Measurements from ENCODE around the gene CD209. TPM values are rescaled to one million over a fixed set of nuclear protein-coding genes. Genes with fewer than 3 reads are reported as not detected.

Gene CD209
- polyA plus RNA-seq, 1 donor from 2014 or later, result not detected

DNA sequence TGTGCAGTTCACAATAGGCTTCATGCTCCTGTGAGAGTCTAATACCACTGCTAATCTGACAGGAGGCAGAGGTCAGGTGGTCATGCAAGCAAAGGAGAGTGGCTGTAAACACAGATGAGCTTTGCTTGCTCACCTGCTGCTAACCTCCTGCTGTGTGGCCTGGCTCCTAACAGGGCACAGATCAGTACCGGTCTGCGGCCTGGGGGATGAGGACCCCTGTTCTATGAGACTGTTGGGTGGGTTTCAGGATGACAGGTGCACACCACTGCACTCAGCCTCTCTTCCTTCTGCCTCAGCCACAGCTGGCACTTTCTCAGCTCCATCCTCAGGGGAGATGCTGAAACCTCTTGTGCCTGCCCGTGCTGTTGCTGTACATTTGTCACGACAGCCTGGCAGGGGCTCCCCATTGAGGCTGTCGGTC, 25.1 kb downstream of the CD209 start:
- H3K36me3 ChIP-seq (ENCODE audit: insufficient read depth, low read length), result no peaks in the 10 kb centered on the region
- no peaks in the 10 kb centered on the region for H3K9me3 ChIP-seq (ENCODE audit: low read length)
- no peaks in the 10 kb centered on the region for H3K9me2 ChIP-seq (ENCODE audit: insufficient read depth, low read length)
- no peak overlapping the region for H3K4me2 ChIP-seq (ENCODE audit: low read length)
- no peaks in the 10 kb centered on the region for H4K20me1 ChIP-seq (ENCODE audit: insufficient read depth)
- TF ChIP-seq SMC3 (conservative IDR thresholded peaks at IDR 0.05; ENCODE audit: poor library complexity), result no peak
- H2AFZ ChIP-seq (ENCODE audit: low read depth, low read length), result no peak overlapping the region
- no peaks in the 10 kb centered on the region for H3F3A ChIP-seq (ENCODE audit: insufficient read depth, low read length, poor library complexity, severe bottlenecking)
- H3K9ac ChIP-seq (ENCODE audit: low read length), result no peak overlapping the region
- no peak overlapping the region for H3K4me3 ChIP-seq (ENCODE audit: low read length)
- no peaks in the 10 kb centered on the region for H3K79me2 ChIP-seq (replicated peaks; ENCODE audit: insufficient read depth, low read length)
- no peaks in the 10 kb centered on the region for H3K27me3 ChIP-seq (ENCODE audit: insufficient read depth, low read depth, low read length)
- H3K27ac ChIP-seq (ENCODE audit: low read length), result no peak overlapping the region

DNA sequence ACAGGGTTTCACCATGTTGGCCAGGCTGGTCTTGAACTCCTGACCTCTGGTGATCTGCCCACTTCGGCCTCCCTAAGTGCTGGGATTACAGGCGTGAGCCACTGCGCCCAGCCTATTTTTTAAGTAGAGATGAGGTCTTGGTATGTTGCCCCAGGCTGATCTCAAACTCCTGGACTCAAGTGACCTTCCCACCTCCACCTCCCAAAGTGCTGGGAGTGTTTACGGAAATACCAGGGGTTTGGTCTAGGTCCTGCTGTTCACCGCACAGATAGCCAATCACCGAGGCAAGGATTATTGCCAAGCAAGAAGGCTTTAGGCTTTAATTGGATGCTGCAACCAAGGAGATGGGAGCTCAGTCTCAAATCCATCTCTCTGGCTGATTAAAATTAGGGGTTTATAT, 27.0 kb downstream of the CD209 start:
- no peak overlapping the region for H3K4me3 ChIP-seq (ENCODE audit: low read length)
- no peak overlapping the region for H3K9ac ChIP-seq (ENCODE audit: low read length)
- H2AFZ ChIP-seq (ENCODE audit: low read depth, low read length), result no peak overlapping the region
- H3K27me3 ChIP-seq (ENCODE audit: insufficient read depth, low read depth, low read length), result no peaks in the 10 kb centered on the region
- H3K79me2 ChIP-seq (replicated peaks; ENCODE audit: insufficient read depth, low read length), result no peaks in the 10 kb centered on the region
- H3K9me3 ChIP-seq (ENCODE audit: low read length), result no peaks in the 10 kb centered on the region
- H4K20me1 ChIP-seq (ENCODE audit: insufficient read depth), result no peaks in the 10 kb centered on the region
- H3F3A ChIP-seq (ENCODE audit: insufficient read depth, low read length, poor library complexity, severe bottlenecking), result no peaks in the 10 kb centered on the region
- H3K9me2 ChIP-seq (ENCODE audit: insufficient read depth, low read length), result no peaks in the 10 kb centered on the region
- H3K36me3 ChIP-seq (ENCODE audit: insufficient read depth, low read length), result no peaks in the 10 kb centered on the region
- H3K27ac ChIP-seq (ENCODE audit: low read length), result no peak overlapping the region
- TF ChIP-seq EP300 (conservative IDR thresholded peaks at IDR 0.05; ENCODE audit: poor library complexity, severe bottlenecking) (no peak), MXI1 (conservative IDR thresholded peaks at IDR 0.05; ENCODE audit: poor library complexity, severe bottlenecking) (no peak), RAD21 (conservative IDR thresholded peaks at IDR 0.05) (no peak)
- TF ChIP-seq, protein P1, sequence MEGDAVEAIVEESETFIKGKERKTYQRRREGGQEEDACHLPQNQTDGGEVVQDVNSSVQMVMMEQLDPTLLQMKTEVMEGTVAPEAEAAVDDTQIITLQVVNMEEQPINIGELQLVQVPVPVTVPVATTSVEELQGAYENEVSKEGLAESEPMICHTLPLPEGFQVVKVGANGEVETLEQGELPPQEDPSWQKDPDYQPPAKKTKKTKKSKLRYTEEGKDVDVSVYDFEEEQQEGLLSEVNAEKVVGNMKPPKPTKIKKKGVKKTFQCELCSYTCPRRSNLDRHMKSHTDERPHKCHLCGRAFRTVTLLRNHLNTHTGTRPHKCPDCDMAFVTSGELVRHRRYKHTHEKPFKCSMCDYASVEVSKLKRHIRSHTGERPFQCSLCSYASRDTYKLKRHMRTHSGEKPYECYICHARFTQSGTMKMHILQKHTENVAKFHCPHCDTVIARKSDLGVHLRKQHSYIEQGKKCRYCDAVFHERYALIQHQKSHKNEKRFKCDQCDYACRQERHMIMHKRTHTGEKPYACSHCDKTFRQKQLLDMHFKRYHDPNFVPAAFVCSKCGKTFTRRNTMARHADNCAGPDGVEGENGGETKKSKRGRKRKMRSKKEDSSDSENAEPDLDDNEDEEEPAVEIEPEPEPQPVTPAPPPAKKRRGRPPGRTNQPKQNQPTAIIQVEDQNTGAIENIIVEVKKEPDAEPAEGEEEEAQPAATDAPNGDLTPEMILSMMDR (IDR thresholded peaks at IDR 0.05; ENCODE audit: poor library complexity, severe bottlenecking), result no peak
- no peak overlapping the region for H3K4me2 ChIP-seq (ENCODE audit: low read length)

DNA sequence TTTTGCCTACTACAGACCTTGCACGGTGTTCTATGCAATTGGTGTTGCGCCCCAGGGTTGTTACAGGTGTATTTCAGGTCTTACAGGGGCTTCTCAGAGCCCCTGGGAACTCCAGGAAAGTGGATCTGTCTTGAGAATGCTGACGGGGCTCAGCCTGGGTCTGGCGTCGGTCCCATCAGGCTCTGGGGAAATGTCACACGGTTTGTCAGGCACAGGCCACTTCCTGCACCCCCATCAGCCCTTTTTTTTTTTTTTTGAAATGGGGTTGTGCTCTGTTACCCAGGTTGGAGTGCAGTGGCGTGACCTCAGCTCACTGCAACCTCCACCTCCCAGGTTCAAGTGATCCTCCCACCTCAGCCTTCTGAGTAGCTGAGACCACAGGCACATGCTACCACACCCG, 28.7 kb downstream of the CD209 start:
- no peaks in the 10 kb centered on the region for H3K36me3 ChIP-seq (ENCODE audit: insufficient read depth, low read length)
- H3K79me2 ChIP-seq (replicated peaks; ENCODE audit: insufficient read depth, low read length), result no peaks in the 10 kb centered on the region
- H3K9me3 ChIP-seq (ENCODE audit: low read length), result no peaks in the 10 kb centered on the region
- no peaks in the 10 kb centered on the region for H3K27me3 ChIP-seq (ENCODE audit: insufficient read depth, low read depth, low read length)
- no peak overlapping the region for H3K4me3 ChIP-seq (ENCODE audit: low read length)
- no peaks in the 10 kb centered on the region for H3K9me2 ChIP-seq (ENCODE audit: insufficient read depth, low read length)
- H2AFZ ChIP-seq (ENCODE audit: low read depth, low read length), result no peak overlapping the region
- H4K20me1 ChIP-seq (ENCODE audit: insufficient read depth), result no peaks in the 10 kb centered on the region
- H3K9ac ChIP-seq (ENCODE audit: low read length), result no peak overlapping the region
- no peak overlapping the region for H3K27ac ChIP-seq (ENCODE audit: low read length)
- no peak overlapping the region for H3K4me2 ChIP-seq (ENCODE audit: low read length)
- TF ChIP-seq TAF1 (IDR thresholded peaks at IDR 0.05; ENCODE audit: low read depth) (no peak), EP300 (conservative IDR thresholded peaks at IDR 0.05; ENCODE audit: poor library complexity, severe bottlenecking) (no peak), SMC3 (conservative IDR thresholded peaks at IDR 0.05; ENCODE audit: poor library complexity) (no peak), RAD21 (conservative IDR thresholded peaks at IDR 0.05) (no peak), EZH2 (IDR thresholded peaks at IDR 0.05; ENCODE audit: borderline replicate concordance, insufficient read depth, low read length, poor library complexity, severe bottlenecking) (no peak), MXI1 (conservative IDR thresholded peaks at IDR 0.05; ENCODE audit: poor library complexity, severe bottlenecking) (no peak), POLR2AphosphoS5 (IDR thresholded peaks at IDR 0.05) (no peak)
- TF ChIP-seq, protein P2, sequence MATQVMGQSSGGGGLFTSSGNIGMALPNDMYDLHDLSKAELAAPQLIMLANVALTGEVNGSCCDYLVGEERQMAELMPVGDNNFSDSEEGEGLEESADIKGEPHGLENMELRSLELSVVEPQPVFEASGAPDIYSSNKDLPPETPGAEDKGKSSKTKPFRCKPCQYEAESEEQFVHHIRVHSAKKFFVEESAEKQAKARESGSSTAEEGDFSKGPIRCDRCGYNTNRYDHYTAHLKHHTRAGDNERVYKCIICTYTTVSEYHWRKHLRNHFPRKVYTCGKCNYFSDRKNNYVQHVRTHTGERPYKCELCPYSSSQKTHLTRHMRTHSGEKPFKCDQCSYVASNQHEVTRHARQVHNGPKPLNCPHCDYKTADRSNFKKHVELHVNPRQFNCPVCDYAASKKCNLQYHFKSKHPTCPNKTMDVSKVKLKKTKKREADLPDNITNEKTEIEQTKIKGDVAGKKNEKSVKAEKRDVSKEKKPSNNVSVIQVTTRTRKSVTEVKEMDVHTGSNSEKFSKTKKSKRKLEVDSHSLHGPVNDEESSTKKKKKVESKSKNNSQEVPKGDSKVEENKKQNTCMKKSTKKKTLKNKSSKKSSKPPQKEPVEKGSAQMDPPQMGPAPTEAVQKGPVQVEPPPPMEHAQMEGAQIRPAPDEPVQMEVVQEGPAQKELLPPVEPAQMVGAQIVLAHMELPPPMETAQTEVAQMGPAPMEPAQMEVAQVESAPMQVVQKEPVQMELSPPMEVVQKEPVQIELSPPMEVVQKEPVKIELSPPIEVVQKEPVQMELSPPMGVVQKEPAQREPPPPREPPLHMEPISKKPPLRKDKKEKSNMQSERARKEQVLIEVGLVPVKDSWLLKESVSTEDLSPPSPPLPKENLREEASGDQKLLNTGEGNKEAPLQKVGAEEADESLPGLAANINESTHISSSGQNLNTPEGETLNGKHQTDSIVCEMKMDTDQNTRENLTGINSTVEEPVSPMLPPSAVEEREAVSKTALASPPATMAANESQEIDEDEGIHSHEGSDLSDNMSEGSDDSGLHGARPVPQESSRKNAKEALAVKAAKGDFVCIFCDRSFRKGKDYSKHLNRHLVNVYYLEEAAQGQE (IDR thresholded peaks at IDR 0.05; ENCODE audit: borderline replicate concordance), result no peak
- TF ChIP-seq, protein P1 (IDR thresholded peaks at IDR 0.05; ENCODE audit: poor library complexity, severe bottlenecking), result no peak
- no peaks in the 10 kb centered on the region for H3F3A ChIP-seq (ENCODE audit: insufficient read depth, low read length, poor library complexity, severe bottlenecking)
